Stimulated activated effector memory CD8-positive, alpha-beta T cell treated with anti-CD3 and anti-CD28 coated beads, Interleukin-12 subunit alpha, Interleukin-12 subunit beta, amount 100 ng/mL, for 72 hours (primary cell): ENCODE data around the gene PDGFB.
A peak's percentile ranks its signal among the peaks of the same experiment; 100 is the strongest.

Experiments used
- ATAC-seq: fragments of 150-1000 bp; cut with Tn5 transposase; 2 replicates; pipeline ENCODE4 v1.10.0; 2021
- DNase-seq, 2 donors: peaks; one replicate each; pipeline ENCODE4 v3.0.0; 2021 to 2022; ENCODE audit warnings: low spot score in 2 of 2
- H3K27ac Mint-ChIP-seq: one replicate; pipeline ENCODE4 v1.8.0; 2022; ENCODE audit warnings: mild to moderate bottlenecking, mixed read lengths
- H3K36me3 Mint-ChIP-seq: one replicate; pipeline ENCODE4 v1.8.0; 2022; ENCODE audit warnings: mild to moderate bottlenecking, mixed read lengths
- H3K4me1 Mint-ChIP-seq: one replicate; pipeline ENCODE4 v1.8.0; 2022; ENCODE audit warnings: mixed read lengths
- H3K4me3 Mint-ChIP-seq: one replicate; pipeline ENCODE4 v1.8.0; 2022; ENCODE audit warnings: mild to moderate bottlenecking, mixed read lengths
- H3K9me3 Mint-ChIP-seq: one replicate; pipeline ENCODE4 v1.8.0; 2022; ENCODE audit warnings: mixed read lengths

PDGFB gene

DNA sequence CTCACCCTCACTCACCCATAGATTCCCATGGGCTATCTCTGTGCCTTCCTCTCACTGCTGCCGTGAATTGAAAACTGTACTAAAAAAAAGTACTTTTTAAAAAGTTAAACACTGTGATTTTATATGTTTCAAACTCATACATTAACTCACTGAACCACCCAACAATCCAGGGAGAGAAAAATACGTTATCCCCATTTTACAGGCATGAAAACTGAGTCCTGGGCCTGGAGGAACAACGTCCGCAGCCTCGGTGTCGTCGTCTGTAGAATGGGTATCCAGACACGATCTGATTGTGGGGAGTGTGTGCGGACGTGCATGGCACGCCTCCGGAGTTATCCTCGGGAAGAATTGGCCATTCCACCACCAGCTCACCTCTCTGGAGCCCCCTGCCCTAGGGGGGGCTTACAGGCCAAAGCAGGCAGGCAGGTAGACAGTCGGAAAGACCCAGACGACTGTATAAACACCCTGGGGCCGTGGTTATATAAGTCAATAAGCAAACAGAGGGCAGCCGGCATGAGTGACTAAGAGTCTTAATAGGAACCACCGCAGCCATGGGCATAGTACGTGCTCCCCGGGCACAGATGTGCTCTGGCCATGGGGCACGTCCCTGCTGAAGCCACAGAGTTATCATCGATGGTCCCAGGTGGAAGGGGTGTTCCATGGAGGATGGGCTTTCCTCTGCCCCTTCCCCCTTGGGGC is 7.1 kb upstream of the PDGFB start:
- H3K36me3 Mint-ChIP-seq = peaks cover 12% of the 10 kb centered on the region
- DNase-seq (no peak), ATAC-seq (no peak)
- H3K4me1 Mint-ChIP-seq = peaks cover 33% of the 10 kb centered on the region
- no peaks in the 10 kb centered on the region for H3K9me3 Mint-ChIP-seq
- peak overlapping the region; percentile 76 for H3K4me3 Mint-ChIP-seq
- H3K27ac Mint-ChIP-seq = peak overlapping the region; percentile 89

DNA sequence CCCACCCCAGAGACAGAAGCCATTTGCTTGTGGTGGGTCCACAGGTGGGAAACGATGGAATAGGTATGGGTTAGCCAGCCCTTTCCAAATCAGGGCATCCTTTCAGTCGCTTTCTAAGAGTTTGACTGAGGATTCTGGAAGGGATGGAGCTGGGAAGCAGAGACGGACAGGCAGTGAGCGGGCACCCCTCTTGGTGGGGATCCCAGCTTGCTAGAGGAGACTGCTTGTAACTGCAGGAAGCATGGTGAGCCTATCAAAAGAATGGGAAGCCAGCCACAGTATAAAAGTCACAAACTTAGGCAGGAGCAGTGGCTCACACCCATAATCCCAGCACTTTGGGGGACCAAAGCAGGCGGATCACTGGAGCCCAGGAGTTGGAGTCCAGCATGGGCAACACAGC is 6.1 kb upstream of the PDGFB start:
- Mint-ChIP-seq H3K4me1 (peaks cover 42% of the 10 kb centered on the region), H3K36me3 (peaks cover 12% of the 10 kb centered on the region), H3K9me3 (no peaks in the 10 kb centered on the region), H3K27ac (peak overlapping the region; percentile 75), H3K4me3 (no peak overlapping the region)
- no peak for DNase-seq
- no peak for ATAC-seq

GRCh38 chr22:39250131-39250530 is 5.3 kb upstream of the PDGFB start:
- Mint-ChIP-seq H3K9me3 (no peaks in the 10 kb centered on the region), H3K4me3 (no peak overlapping the region), H3K36me3 (peaks cover 7% of the 10 kb centered on the region), H3K4me1 (peaks cover 40% of the 10 kb centered on the region), H3K27ac (peak overlapping the region; percentile 75)
- DNase-seq (no peak), ATAC-seq (no peak)

GRCh38 chr22:39249086-39249704 is 4.4 kb upstream of the PDGFB start:
- Mint-ChIP-seq H3K27ac (no peak overlapping the region), H3K4me3 (no peak overlapping the region), H3K36me3 (peaks cover 7% of the 10 kb centered on the region), H3K9me3 (no peaks in the 10 kb centered on the region), H3K4me1 (peaks cover 31% of the 10 kb centered on the region)
- DNase-seq (no peak), ATAC-seq (no peak)

- Mint-ChIP-seq H3K9me3 (no peaks in the 10 kb centered on the region), H3K4me1 (peaks cover 29% of the 10 kb centered on the region), H3K36me3 (peaks cover 6% of the 10 kb centered on the region), H3K27ac (no peak overlapping the region), H3K4me3 (no peak overlapping the region)
- DNase-seq = no peak
- ATAC-seq = no peak
Measured at GRCh38 chr22:39248254-39248653, 3.5 kb upstream of the PDGFB start.

GRCh38 chr22:39247361-39247760 is 2.6 kb upstream of the PDGFB start:
- ATAC-seq = no peak
- no peak for DNase-seq
- Mint-ChIP-seq H3K4me3 (no peak overlapping the region), H3K4me1 (peaks cover 26% of the 10 kb centered on the region), H3K36me3 (no peaks in the 10 kb centered on the region), H3K9me3 (no peaks in the 10 kb centered on the region), H3K27ac (no peak overlapping the region)

DNA sequence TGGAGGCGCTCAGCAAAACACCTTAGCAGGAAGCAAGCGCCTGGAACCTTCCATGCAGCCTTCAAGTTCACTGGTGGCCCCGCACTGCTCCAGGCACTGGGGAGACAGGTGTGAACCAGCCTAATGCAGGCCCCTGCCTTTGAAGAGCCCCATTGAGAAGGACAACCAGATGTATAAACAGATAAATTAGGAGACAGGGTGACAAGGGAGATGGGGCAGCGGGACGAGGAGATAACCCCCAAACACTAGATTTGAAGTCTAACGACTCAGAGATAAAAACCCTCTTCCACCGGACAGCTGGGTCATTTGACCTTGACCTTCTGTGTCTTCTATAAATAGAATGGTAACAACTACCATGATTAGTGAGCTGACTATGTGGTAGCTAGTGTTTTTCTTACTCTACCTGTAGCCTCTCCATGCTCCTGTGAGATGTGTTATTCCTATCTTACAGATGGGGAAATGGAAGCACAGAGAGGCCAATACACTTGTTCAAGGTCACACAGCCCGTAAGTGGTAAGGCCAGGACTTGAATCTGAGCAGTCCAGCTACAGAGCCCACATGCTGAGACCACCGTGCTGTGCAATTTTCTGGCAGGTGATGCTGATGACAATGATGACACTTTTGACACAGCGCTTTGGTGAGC is 2.0 kb upstream of the PDGFB start:
- Mint-ChIP-seq H3K9me3 (no peaks in the 10 kb centered on the region), H3K4me3 (no peak overlapping the region), H3K36me3 (peaks cover 2% of the 10 kb centered on the region), H3K27ac (no peak overlapping the region), H3K4me1 (peaks cover 22% of the 10 kb centered on the region)
- DNase-seq (no peak), ATAC-seq (no peak)

DNA sequence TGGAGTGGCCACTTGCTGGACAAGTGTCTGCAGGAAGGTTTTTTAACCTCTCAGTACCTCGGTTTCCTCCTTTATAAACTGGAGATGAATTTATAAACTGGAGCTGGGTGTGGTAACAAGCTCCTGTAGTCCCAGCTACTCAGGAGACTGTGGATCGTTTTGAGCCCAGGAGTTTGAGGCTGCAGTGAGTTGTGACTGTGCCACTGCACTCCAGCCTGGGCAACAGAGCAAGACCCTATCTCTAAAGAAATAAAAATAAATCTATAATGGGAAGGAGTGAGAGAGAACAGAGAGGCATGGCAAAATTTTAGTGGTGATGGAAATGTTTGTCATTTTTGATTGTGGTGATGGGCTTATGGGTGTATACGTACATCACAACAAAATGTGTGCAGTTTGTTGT is 1.4 kb upstream of the PDGFB start:
- H3K4me3 Mint-ChIP-seq = peak overlapping the region; percentile 93
- H3K27ac Mint-ChIP-seq = no peak overlapping the region
- no peaks in the 10 kb centered on the region for H3K9me3 Mint-ChIP-seq
- no peak for ATAC-seq
- peaks cover 8% of the 10 kb centered on the region for H3K36me3 Mint-ChIP-seq
- H3K4me1 Mint-ChIP-seq = peaks cover 27% of the 10 kb centered on the region
- DNase-seq = no peak

DNA sequence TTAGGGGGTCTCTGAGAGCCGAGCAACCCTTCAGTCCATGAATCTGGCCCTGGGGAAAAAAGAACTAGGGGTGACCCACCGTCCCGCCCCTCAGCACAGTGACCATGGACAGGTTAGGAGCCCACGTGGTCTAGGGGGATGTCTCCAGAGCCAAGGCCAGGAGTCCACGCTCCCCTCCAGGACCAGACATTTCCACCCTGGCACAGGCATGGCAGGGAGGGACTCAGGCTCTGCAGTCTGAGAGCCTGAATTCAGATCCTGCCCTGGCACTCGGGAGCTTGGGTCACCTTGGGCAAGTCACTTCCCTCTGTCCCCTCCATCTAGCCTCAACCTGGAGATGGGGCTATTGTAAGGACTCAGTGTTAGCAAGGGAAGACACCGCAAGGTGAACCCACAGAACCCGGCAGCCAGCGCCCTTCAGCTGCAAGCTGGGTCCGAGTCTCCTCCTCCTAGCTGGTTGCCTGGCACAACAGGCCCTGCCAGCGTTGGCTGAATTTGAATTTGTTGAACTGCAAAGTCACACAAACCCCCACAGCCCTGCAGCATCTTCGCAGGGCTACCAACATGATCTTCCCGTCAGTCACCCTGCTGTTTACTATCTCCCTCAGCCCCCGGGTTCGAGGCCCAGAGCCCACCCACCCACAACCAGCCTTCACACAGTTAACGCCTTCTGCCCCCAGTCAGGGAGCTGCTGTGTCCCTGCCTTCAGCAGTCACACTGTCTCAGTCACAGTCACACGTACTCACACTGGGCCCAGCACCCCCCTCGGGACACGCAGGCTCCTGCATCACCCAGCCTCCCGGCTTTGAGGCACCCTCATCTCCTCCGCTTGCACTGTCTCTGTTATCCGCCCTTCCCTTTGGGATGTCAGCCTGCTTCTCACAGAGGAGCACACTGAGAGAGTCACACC is 603 bp upstream of the PDGFB start:
- H3K4me3 Mint-ChIP-seq = peak overlapping the region; percentile 93

DNA sequence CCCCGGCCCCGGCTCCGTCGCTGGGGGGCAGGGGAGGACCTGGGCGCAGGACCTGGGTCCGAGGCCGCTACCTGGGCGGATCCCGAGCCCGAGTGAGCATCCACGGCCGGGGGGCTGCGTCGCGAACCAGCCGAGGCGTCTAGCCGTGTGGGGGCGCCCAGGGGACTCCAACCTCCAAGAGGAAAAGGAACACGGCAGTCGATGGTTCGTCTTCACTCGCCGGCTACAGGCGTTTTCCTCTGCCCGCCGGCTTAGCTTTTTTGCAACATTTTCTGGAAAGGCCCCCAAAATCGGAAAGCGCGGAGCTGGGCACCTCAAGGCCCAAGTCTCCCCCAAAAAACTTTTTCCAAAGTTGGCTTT is 666 bp downstream of the PDGFB start:
- H3K9me3 Mint-ChIP-seq = no peaks in the 10 kb centered on the region
- no peak overlapping the region for H3K27ac Mint-ChIP-seq
- peak overlapping the region; percentile 93 for H3K4me3 Mint-ChIP-seq
- ATAC-seq (no peak), DNase-seq (no peak)
- peaks cover 18% of the 10 kb centered on the region for H3K36me3 Mint-ChIP-seq
- peaks cover 48% of the 10 kb centered on the region for H3K4me1 Mint-ChIP-seq

More for the DNA sequence above, 603 bp upstream of the PDGFB start:
- Mint-ChIP-seq H3K4me1 (peaks cover 36% of the 10 kb centered on the region), H3K9me3 (no peaks in the 10 kb centered on the region), H3K27ac (no peak overlapping the region), H3K36me3 (peaks cover 16% of the 10 kb centered on the region)
- DNase-seq (no peak), ATAC-seq (no peak)

DNA sequence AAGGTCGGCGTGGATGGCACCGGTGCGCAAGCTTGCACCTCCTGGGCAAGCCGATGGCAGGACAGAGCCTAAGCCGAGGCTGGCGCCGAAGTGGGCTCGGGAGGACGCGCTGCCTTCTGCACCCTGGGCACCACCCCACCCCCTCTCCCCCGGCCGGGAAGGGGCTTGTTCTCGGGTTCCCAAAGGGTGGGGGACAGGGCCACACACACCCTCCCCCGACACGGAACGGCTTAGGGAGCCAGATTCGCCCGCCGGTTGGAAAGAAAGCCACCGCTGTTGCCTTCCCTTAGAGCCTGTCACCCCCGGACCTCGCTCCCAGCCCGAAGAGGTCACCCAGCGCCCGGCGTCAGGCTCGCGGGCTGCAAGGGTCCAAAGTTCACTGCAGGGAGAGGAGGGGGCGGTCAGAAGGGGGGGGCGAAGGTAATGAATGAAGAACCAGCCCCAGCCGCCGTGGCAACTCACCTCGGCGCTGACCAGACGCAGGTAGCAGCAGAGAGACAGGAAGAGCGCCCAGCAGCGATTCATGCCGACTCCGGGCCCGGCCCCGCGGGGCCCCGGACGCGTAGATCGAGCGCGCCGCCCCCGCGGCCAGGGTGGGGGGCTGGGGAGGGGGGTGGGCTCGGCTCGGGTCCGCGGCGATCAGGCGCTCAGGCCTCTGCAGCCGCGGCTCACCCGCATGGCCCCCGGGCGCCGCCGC is 1.2 kb downstream of the PDGFB start:
- Mint-ChIP-seq H3K9me3 (no peaks in the 10 kb centered on the region), H3K36me3 (peaks cover 22% of the 10 kb centered on the region), H3K27ac (peak overlapping the region; percentile 20), H3K4me3 (peak overlapping the region; percentile 93), H3K4me1 (peaks cover 54% of the 10 kb centered on the region)
- peak; percentile 17 for ATAC-seq
- peak; percentile 24 to 66 for DNase-seq

DNA sequence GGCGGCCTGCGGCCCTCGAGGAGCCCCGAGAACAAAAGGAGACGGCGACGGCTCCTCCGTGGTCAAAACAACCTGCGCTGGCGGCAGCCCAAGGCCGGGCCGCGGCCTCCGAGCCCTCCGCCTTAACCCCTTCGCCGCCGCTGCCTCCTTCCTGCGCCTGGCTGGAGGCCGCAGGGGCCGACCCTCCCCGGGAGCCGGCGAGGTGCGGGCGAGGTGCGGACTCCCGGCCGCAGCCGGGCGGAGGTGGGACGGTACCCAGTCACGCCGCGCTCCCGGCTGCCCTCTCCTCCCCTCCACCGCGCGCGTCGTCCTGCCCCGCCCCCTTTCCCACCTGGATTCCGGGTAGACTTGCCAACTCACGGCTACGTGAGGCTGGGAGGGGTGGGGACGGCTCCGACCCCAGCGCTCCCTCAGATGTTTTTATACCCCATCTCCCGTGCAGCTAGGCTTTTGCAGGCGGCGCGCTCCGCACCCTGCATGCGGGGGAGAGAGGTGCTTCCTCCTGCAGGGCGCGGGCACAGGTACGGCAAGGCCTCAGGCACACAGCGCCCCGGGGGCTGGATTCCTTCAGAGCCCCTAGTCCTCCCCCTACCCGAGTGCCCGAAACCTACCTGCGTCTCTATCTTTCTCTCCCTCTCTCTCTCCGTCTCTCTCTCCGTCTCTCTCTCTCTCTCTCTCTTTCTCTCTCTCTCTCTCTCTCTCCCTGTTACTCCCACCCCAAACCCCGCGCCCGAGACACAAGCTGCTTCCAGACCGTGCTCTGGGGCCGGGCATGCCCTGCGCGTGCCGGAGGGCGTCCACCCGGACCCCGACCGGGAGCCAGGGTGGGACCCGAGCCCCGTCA is 2.0 kb downstream of the PDGFB start:
- H3K27ac Mint-ChIP-seq = peak overlapping the region; percentile 20
- DNase-seq (peak in 1 of 2 donors; percentile 66), ATAC-seq (peak; percentile 8)
- peaks cover 22% of the 10 kb centered on the region for H3K36me3 Mint-ChIP-seq
- no peaks in the 10 kb centered on the region for H3K9me3 Mint-ChIP-seq
- peaks cover 58% of the 10 kb centered on the region for H3K4me1 Mint-ChIP-seq
- H3K4me3 Mint-ChIP-seq = peak overlapping the region; percentile 93

GRCh38 chr22:39241794-39242594 is 2.8 kb downstream of the PDGFB start:
- DNase-seq (no peak), ATAC-seq (peak; percentile 53)
- peak overlapping the region; percentile 93 for H3K4me3 Mint-ChIP-seq
- H3K27ac Mint-ChIP-seq = peak overlapping the region; percentile 90
- H3K4me1 Mint-ChIP-seq = peaks cover 66% of the 10 kb centered on the region
- H3K9me3 Mint-ChIP-seq = no peaks in the 10 kb centered on the region
- peaks cover 22% of the 10 kb centered on the region for H3K36me3 Mint-ChIP-seq
